ENCODE results near the gene HMCN1. TPM values are rescaled to one million over a fixed set of nuclear protein-coding genes. Genes with fewer than 3 reads are reported as not detected.

HMCN1 gene
- total RNA-seq, 1 experiment from 2014 or later, result 0.23 TPM

- DNase-seq (ENCODE audit: low read depth, low spot score) (no peak), ATAC-seq (no peak)
- no peaks in the 10 kb centered on the region for H3K36me3 ChIP-seq (ENCODE audit: control insufficient read depth, insufficient read depth, low read length)
- intact Hi-C loops (cut with micrococcal nuclease; ENCODE audit: unreplicated experiment) (no loop called here), in situ Hi-C loops (cut with HindIII; ENCODE audit: low pct_unique_long_range_greater_than_20kb, low sequenced_read_pairs) (no loop called here)
- no peak overlapping the region for H3K4me3 ChIP-seq (ENCODE audit: low read depth in 2 of 2, low read length in 2 of 2)
- POLR2A ChIA-PET, result no interaction called here
- BruUV-seq (replicated peaks), result no TSS peak
- CTCF ChIA-PET, result no interaction called here
- H3K27me3 ChIP-seq (ENCODE audit: control insufficient read depth, insufficient read depth, low read length), result no peaks in the 10 kb centered on the region
- H3K9me3 ChIP-seq (ENCODE audit: control insufficient read depth, insufficient read depth, low read depth, low read length), result no peaks in the 10 kb centered on the region
- H3K4me1 ChIP-seq (ENCODE audit: control insufficient read depth, insufficient read depth, low read length), result no peaks in the 10 kb centered on the region
- H3K27ac ChIP-seq (ENCODE audit: low read length), result no peak overlapping the region
- no peak for TF ChIP-seq POLR2AphosphoS5 (IDR thresholded peaks at IDR 0.05; ENCODE audit: low read depth, low read length)
- no peak for TF ChIP-seq CTCF (IDR thresholded peaks at IDR 0.05)
- no peak for TF ChIP-seq REST (IDR thresholded peaks at IDR 0.05; ENCODE audit: insufficient read depth in 1 of 2, low read depth in 2 of 2, low read length in 1 of 2)
- no peak for TF ChIP-seq SIN3A (IDR thresholded peaks at IDR 0.05; ENCODE audit: borderline replicate concordance, insufficient read depth, low read depth, low read length)
- TF ChIP-seq TCF7L2 (IDR thresholded peaks at IDR 0.05; ENCODE audit: low read depth, low read length), result no peak
These were observed 172.0 kb downstream of the HMCN1 start for GRCh38 chr1:185906186-185906585.

- intact Hi-C loops (cut with micrococcal nuclease; ENCODE audit: unreplicated experiment) (no loop called here), in situ Hi-C loops (cut with HindIII; ENCODE audit: low pct_unique_long_range_greater_than_20kb, low sequenced_read_pairs) (no loop called here)
- DNase-seq (ENCODE audit: low read depth, low spot score) (no peak), ATAC-seq (no peak)
- no peaks in the 10 kb centered on the region for H3K4me1 ChIP-seq (ENCODE audit: control insufficient read depth, insufficient read depth, low read length)
- no peak overlapping the region for H3K4me3 ChIP-seq (ENCODE audit: low read depth in 2 of 2, low read length in 2 of 2)
- no peak overlapping the region for H3K27ac ChIP-seq (ENCODE audit: low read length)
- H3K36me3 ChIP-seq (ENCODE audit: control insufficient read depth, insufficient read depth, low read length), result no peaks in the 10 kb centered on the region
- no TSS peak for BruUV-seq (replicated peaks)
- no peaks in the 10 kb centered on the region for H3K27me3 ChIP-seq (ENCODE audit: control insufficient read depth, insufficient read depth, low read length)
- ChIA-PET CTCF (no interaction called here), POLR2A (no interaction called here)
- no peaks in the 10 kb centered on the region for H3K9me3 ChIP-seq (ENCODE audit: control insufficient read depth, insufficient read depth, low read depth, low read length)
- no peak for TF ChIP-seq REST (IDR thresholded peaks at IDR 0.05; ENCODE audit: insufficient read depth in 1 of 2, low read depth in 2 of 2, low read length in 1 of 2)
- TF ChIP-seq POLR2AphosphoS5 (IDR thresholded peaks at IDR 0.05; ENCODE audit: low read depth, low read length), result no peak
- TF ChIP-seq TCF7L2 (IDR thresholded peaks at IDR 0.05; ENCODE audit: low read depth, low read length), result no peak
- no peak for TF ChIP-seq CTCF (IDR thresholded peaks at IDR 0.05)
- TF ChIP-seq SIN3A (IDR thresholded peaks at IDR 0.05; ENCODE audit: borderline replicate concordance, insufficient read depth, low read depth, low read length), result no peak
These were observed 173.1 kb downstream of the HMCN1 start for GRCh38 chr1:185907246-185907645.

Data from Panc1 (cell line).